Measurements from ENCODE around the gene POLR2F.

POLR2F gene

GRCh38 chr22:37905534-37906363 lies 47.8 kb upstream of the POLR2F start, which contains the start of gene MICALL1 (continued):
- TF ChIP-seq ZNF830 (tag by site-specific recombination; IDR thresholded peaks at IDR 0.05; ENCODE audit: low read depth) = no peak
- no peak for TF ChIP-seq ZNF449 (tag by site-specific recombination; IDR thresholded peaks at IDR 0.05)
- TF ChIP-seq ZNF501 (tag by site-specific recombination; IDR thresholded peaks at IDR 0.05) = no peak
- TF ChIP-seq ZNF510 (tag by site-specific recombination; IDR thresholded peaks at IDR 0.05; ENCODE audit: insufficient replicate concordance) = no peak
- TF ChIP-seq ZNF660 (tag by site-specific recombination; IDR thresholded peaks at IDR 0.05) = peak; percentile 73
- peak; percentile 89 for TF ChIP-seq KLF1 (tag by site-specific recombination; IDR thresholded peaks at IDR 0.05)
- TF ChIP-seq ATF2 (tag by site-specific recombination; IDR thresholded peaks at IDR 0.05; ENCODE audit: low read depth) = no peak
- no peak for TF ChIP-seq ZNF114 (tag by site-specific recombination; IDR thresholded peaks at IDR 0.05)
- no peak for TF ChIP-seq ZNF184 (tag by site-specific recombination; IDR thresholded peaks at IDR 0.05)
- no peak for TF ChIP-seq ZBTB11 (tag by site-specific recombination; conservative IDR thresholded peaks at IDR 0.05; ENCODE audit: low read depth)
- 0 out of 2 replicates have a peak, but pooled peaks have one; percentile 12 for TF ChIP-seq KLF17 (tag by site-specific recombination; IDR thresholded peaks at IDR 0.05)
- TF ChIP-seq HOXD13 (CRISPR knock-in tag; IDR thresholded peaks at IDR 0.05; ENCODE audit: borderline replicate concordance) = no peak
- TF ChIP-seq ZSCAN4 (tag by site-specific recombination; IDR thresholded peaks at IDR 0.05) = peak; percentile 8; the same call in 1 of the 2 replicates
- peak; percentile 55 for TF ChIP-seq SP2 (tag by site-specific recombination; IDR thresholded peaks at IDR 0.05)
- TF ChIP-seq ZNF792 (tag by site-specific recombination; IDR thresholded peaks at IDR 0.05) = no peak; the same call in 1 of the 2 replicates
- TF ChIP-seq IKZF3 (tag by site-specific recombination; IDR thresholded peaks at IDR 0.05) = peak; percentile 82
- peak; percentile 83 for TF ChIP-seq ZNF341 (tag by site-specific recombination; IDR thresholded peaks at IDR 0.05; ENCODE audit: low read depth)
- no peak for TF ChIP-seq ZNF639 (tag by site-specific recombination; IDR thresholded peaks at IDR 0.05)
- peak; percentile 78 for TF ChIP-seq ZBTB26 (tag by site-specific recombination; optimal IDR thresholded peaks at IDR 0.05)
- peak; percentile 71 for TF ChIP-seq SP3 (tag by site-specific recombination; IDR thresholded peaks at IDR 0.05)
- TF ChIP-seq ZNF610 (tag by site-specific recombination; IDR thresholded peaks at IDR 0.05; ENCODE audit: borderline replicate concordance) = no peak
- TF ChIP-seq ZNF274 (IDR thresholded peaks at IDR 0.05; ENCODE audit: low read length) = no peak
- TF ChIP-seq ZNF274 (tag by site-specific recombination; IDR thresholded peaks at IDR 0.05; ENCODE audit: borderline replicate concordance) = no peak
- TF ChIP-seq ZNF140 (tag by site-specific recombination; IDR thresholded peaks at IDR 0.05) = no peak
- TF ChIP-seq ZNF600 (tag by site-specific recombination; IDR thresholded peaks at IDR 0.05) = no peak
- 0 out of 2 replicates have a peak, but pooled peaks have one; percentile 44 for TF ChIP-seq ZBTB20 (tag by site-specific recombination; IDR thresholded peaks at IDR 0.05)
- TF ChIP-seq ZNF560 (tag by site-specific recombination; IDR thresholded peaks at IDR 0.05; ENCODE audit: borderline replicate concordance) = no peak
